Smooth muscle cell of the brain vasculature (primary cell): ENCODE results near the gene FIGNL1.

Experiments used
- DNase-seq: peaks from one replicate; pipeline ENCODE4 v3.0.0-alpha.2; 2012; ENCODE audit warnings: low read depth, low spot score

FIGNL1 gene

DNA sequence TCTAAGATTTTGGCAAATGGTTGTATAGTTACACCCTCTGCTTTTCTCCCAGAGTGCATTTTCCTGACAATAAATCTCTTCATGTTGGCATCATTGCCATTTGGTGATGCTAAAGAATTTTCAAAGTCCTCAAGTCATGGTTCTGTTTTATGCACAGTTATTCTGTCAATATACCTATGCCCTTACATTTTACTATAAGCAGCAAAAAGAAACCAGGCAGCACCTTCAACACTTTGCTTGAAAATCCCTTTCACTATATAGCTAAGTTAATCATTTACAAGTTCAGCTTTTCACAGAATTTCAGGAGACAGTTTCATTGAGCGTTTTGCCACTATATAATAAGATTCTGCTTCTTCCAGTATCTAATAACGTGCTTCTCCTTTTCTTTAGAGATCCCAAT, 22.6 kb downstream of the FIGNL1 start:
- DNase-seq: no peak

GRCh38 chr7:50426280-50427045, 23.7 kb downstream of the FIGNL1 start:
- no peak for DNase-seq

DNA sequence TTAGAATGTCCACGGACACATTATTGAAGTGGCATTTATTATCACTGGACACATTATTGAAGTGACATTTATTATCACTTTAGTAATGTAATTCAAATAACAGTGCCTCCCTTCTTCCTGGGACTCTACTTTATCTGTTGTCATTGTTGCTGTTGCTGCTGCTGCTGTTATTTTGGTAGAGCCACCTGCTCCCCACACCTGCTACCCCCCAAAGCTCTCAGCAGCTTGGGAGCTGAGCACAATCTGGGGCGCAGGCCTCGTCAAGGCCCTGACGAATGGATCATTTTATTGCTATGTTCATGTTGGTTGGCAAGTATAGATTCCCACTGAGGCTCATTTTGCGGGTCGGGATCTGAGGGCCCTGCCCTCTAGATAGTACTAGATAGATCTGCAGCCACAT, 24.8 kb downstream of the FIGNL1 start:
- no peak for DNase-seq

DNA sequence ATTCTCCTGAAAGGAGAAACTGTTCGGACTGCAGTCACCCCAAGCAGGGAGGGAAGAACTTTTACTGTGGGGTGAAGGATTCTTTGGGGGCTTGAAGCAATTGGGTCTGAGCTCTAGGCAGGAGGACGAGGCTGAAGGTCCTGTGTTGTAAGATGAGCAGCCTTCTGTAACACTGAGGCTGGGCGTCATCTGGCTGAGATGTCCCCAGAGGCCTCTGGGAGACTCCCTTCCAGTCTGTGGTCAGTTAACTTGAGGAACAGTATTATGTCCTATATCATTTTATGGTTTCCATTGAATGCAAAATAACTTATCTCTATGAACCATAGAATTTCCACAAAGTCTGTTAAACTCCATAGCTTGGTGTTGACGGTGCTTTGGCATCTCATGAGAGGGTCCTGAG, 26.3 kb downstream of the FIGNL1 start:
- no peak for DNase-seq

- no peak for DNase-seq
Observed at GRCh38 chr7:50422858-50423257, 27.3 kb downstream of the FIGNL1 start.

DNA sequence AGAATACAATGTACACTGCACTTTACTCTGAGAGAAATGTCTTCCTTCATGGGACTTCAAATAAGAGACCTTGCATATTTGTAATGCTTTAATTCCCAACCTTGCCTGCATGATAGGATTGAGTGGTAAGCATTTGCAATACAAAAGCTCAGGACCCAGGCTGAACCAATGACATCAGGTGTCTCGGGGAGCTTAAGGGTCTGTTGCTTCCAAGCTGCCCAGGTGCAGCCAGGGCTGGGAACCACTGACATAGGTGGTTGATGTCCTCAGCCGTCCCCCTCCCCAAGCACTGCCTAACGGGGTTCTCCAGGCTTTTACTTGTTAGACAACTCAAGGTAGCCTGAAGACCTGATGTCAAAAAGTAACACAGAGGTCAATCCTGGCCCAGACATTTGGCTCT, 29.1 kb downstream of the FIGNL1 start:
- no peak for DNase-seq

DNA sequence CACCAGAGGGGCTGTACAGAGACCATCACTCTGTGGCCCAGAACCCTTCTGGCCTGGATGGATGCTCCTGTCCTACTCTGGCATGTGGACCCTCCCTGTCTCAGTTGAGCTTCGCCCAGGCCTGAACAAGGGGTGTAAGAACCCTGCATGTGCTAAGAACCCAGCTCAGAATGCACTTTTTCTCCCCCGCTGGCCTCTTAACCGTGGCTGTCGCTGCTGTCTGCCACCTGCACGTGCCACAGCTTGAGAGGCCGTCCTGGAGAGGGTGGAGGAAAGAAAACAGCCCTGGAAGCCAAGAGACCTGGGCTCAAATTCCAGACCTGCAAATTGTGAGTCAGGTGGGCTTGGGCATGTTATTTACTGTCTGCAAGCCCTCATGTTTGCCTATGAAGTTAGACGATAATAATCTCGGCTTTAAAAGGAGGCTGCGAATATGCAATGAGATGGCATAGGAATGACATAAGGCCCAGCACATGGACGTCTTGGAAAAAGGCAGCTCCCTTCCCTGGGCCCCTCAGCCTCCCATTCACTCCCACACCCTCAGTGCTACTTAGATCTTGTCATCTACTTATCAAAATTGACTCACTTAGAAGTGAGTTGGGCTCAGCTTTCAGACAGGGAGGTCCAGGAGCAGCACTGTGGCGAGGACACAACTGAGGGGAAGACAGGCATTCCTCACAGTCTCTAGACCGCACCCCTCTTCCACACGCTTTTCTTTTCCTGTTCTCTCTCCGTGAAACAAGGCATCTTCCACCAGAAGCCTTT, 31.4 kb downstream of the FIGNL1 start:
- no peak for DNase-seq

- peak; percentile 62 for DNase-seq
Observed at GRCh38 chr7:50418086-50418515, 32.0 kb downstream of the FIGNL1 start.

DNA sequence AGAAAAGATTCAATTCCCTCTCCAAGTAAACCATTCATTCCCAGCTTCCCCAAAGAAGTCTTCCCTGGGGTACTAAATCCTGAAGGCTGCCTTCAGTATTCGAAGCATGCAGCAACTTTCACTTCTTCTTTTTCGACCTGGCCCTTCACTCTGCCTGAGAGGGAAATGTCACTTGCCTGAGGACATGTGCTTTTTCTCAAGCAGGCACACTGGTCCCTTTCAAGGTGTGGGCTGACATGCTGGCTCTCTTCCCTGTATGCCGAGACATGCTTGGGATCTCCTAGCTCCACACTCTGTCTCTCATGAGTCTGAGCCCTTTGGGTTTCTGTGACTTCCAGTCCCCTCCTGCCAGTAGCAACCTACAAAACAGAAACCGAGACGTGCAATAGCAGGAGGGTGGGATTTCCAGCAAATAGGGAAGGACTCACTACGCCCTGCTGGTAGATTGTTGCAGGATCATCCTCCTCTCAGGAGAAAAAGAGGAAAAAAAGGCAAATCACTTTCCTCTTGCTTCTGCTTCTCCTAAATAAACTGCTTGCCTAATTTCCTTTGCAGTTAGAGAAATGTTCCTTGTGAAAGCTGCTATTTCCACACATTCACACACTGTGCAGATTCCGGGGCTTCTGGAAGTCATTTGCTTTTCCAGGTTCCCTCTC, 33.5 kb downstream of the FIGNL1 start:
- no peak for DNase-seq

DNA sequence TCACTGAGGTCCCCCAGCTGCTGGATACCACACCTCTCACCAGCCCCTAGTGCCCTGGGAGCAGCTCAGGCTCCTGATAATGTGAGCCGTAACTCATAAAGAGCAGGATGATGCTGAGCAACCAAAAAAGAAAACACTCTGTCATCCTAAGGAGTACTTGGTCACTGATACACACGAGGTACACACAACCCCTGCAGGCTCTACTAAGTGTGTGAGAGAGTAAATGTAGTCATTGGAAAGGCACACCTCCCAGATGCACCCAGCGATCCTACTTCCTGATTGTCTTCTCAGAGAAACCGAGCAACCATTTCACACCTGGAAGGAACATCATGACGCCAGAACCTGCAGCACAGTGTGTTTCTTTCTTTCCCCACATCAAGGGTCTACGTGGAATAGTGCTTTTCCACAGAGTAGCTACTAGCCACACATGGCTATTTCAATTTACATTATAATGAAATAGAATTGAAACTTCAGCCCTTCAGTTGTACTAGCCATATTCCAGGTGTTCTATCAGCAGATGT, 34.2 kb downstream of the FIGNL1 start:
- no peak for DNase-seq

GRCh38 chr7:50413561-50413960, 36.6 kb downstream of the FIGNL1 start:
- no peak for DNase-seq

- DNase-seq: no peak
Observed at GRCh38 chr7:50412973-50413372, 37.2 kb downstream of the FIGNL1 start.

- DNase-seq: no peak
Observed at GRCh38 chr7:50411332-50411731, 38.8 kb downstream of the FIGNL1 start.

DNA sequence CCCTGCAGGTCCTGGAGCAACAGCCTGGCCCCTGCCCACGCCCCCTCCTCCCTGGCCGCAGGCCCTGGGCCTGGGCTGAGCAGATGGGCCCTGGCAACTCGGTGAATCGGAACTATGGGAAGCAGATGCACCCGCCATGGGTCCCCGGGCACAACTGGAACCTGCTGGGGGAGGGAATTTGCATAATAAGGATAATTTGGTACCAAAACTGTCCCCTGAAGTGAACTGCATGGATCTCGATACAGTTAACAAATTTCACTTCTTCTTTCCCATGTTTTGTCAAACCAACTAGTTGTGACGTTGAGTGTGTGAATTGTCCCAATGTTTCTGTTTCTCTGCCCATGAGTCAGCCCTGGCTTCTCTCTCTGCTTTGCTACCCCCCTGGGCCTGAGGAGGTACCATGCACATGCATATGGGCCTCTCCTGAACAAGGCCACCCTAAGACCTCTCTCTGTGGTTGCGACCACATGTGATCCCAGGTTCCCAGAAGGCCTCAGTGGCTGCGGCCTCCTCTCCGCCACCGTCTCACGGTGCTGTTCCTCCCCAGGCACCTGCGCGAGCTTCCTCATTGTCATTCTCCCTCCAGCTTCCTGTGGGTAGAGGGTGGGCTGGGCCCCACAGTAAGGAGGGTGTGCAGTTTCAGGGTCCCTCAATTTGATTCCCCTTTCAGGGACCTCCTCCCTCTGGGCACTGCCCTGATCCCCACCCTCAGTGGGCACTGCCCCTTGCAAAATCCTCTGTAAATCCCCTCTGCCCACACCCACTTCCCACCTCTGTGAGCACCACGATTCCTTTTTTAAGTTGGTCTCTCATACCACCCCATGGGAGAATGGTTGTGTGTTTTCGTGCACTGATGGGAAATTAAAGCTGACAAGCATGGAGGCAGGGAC, 40.0 kb downstream of the FIGNL1 start:
- no peak for DNase-seq

- no peak for DNase-seq
Observed at GRCh38 chr7:50406935-50407334, 43.2 kb downstream of the FIGNL1 start.

- DNase-seq: no peak
Observed at GRCh38 chr7:50405221-50405620, 44.9 kb downstream of the FIGNL1 start.

- no peak for DNase-seq
Observed at GRCh38 chr7:50404392-50404791, 45.8 kb downstream of the FIGNL1 start.

DNA sequence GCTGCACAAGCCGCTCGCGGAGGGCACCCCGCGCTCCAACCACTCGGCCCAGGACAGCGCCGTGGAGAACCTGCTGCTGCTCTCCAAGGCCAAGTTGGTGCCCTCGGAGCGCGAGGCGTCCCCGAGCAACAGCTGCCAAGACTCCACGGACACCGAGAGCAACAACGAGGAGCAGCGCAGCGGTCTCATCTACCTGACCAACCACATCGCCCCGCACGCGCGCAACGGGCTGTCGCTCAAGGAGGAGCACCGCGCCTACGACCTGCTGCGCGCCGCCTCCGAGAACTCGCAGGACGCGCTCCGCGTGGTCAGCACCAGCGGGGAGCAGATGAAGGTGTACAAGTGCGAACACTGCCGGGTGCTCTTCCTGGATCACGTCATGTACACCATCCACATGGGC, 50.0 kb downstream of the FIGNL1 start:
- DNase-seq: no peak

GRCh38 chr7:50399635-50400034, 50.5 kb downstream of the FIGNL1 start:
- DNase-seq: no peak

DNA sequence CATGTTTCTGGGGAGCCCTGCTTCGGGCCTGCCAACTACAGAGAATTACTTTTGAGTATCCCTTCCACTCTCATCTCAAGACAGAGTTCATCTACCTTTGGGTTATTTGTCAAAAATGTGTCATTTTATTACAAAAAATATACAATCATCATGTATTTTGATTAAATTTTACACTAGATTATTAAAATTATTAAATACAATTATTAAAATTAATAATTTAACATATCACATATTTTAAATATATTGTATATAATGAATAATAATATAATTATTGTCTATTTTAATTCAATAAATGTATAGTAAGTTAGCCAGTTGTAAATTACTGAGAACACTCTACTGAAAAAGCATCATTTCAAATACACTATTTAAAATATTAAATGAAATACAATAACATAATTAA, 50.9 kb downstream of the FIGNL1 start:
- DNase-seq: no peak

DNA sequence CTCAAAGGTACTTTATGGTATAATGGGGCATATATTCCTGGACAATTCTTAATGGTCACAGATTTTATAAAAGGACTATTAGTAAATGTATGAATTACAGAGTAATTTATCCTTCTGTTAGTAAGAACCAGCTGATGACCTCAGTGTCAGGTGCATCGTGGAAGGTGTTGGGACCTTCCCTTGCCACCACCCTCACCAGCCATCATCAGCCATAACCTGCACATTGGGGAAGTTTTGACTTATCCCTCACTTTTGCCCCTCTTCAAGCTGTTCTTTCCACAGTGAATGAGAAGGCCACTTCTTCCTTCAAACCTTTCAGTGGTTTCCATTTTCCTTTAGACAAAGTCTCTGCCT, 52.2 kb downstream of the FIGNL1 start:
- DNase-seq: no peak
